Astrocyte of the spinal cord (primary cell): Measurements from ENCODE around the gene TJAP1.

Experiments used
- DNase-seq: peaks from one replicate; pipeline ENCODE4 v3.0.0; 2011; ENCODE audit warnings: low read depth, low spot score
- H3K4me3 ChIP-seq: 2 replicates; pipeline ENCODE4 v1.5.1; 2011; ENCODE audit warnings: low read depth, mild to moderate bottlenecking, low read length, moderate library complexity
- in situ Hi-C: cut with HindIII; loops from 2 replicates; pipeline ENCODE4 v1.10.0; 2017; ENCODE audit warnings: low sequenced_read_pairs
- TF ChIP-seq, protein P1 (sequence below): IDR thresholded peaks from 2 replicates; pipeline ENCODE4 v1.5.1; 2012; ENCODE audit warnings: low read depth, mild to moderate bottlenecking, low read length, inconsistent platforms

Gene TJAP1

DNA sequence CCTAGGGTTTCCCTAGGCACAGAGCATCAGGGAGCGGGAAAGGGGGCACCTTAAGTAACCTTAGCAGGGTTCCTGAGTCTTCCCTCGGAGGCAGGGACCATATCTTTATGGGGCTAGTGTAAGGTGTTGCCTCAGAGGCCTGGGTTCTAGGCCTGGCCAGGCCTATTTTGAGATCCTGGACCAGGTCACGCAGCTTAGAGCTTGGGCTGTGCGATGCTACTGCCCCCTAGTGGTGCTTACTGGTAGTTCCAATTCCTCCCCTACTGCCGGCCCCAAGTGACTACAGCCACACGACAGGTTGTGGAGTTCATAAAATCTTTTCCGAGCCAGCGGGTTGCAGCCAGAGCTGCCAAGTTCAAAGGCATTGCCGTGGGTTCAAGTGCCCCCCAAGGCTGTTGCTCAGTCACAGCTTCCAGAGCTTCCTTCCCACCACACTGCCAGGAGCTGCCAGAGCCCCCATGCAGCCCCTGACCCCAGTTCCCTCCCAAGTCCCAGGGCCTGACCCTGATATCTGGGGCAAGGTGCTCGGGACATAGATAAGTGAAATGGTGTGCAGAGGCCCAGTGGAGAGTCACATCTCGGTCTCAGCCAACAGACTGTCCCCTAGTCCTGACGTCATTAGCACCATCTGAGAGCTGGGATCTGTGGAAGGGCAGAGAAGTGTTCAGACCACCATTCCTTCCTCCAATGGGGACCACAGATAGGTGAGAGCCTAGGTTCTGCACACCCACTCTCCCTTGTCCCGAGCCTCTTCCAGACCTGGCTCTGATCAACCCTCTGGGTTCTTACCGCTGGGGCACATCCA is 29.5 kb downstream of the TJAP1 start:
- TF ChIP-seq, protein P1, sequence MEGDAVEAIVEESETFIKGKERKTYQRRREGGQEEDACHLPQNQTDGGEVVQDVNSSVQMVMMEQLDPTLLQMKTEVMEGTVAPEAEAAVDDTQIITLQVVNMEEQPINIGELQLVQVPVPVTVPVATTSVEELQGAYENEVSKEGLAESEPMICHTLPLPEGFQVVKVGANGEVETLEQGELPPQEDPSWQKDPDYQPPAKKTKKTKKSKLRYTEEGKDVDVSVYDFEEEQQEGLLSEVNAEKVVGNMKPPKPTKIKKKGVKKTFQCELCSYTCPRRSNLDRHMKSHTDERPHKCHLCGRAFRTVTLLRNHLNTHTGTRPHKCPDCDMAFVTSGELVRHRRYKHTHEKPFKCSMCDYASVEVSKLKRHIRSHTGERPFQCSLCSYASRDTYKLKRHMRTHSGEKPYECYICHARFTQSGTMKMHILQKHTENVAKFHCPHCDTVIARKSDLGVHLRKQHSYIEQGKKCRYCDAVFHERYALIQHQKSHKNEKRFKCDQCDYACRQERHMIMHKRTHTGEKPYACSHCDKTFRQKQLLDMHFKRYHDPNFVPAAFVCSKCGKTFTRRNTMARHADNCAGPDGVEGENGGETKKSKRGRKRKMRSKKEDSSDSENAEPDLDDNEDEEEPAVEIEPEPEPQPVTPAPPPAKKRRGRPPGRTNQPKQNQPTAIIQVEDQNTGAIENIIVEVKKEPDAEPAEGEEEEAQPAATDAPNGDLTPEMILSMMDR: peak; percentile 95
- no peak overlapping the region for H3K4me3 ChIP-seq
- in situ Hi-C loops: no loop called here
- peak; percentile 81 for DNase-seq

DNA sequence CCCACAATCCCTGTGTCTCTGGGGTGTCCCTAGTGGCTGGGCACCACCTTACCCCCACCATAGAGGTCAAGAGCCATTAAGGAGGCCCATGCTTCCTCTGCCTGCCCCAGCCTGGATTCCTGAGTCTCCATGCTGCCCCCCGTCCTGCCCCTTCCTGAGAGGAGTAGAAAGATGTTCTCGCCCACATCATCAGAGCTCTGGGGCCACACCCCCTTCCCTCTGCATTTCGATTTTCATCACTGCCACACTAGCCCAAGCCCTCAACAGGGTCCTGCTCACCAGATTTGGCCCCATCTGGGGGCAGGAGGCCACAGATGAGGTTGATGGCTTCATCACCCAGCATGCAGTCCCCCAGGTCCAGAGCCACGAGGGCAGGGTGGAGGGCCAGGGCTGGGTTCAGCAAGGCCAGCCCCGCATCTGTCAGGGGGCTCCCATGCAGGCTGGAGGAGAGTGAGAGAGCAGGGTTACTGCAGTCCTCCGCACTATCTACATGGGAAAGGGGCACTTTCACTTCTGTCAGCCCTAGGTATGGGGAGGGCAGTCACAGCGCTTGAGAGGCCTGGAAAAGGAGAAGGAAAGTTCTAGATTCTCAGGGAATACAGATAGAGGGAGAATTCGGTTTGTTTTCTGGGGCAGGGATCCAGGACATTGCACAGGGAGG is 31.2 kb downstream of the TJAP1 start:
- no peak overlapping the region for H3K4me3 ChIP-seq
- in situ Hi-C loops: no loop called here
- TF ChIP-seq, protein P1: no peak
- no peak for DNase-seq

DNA sequence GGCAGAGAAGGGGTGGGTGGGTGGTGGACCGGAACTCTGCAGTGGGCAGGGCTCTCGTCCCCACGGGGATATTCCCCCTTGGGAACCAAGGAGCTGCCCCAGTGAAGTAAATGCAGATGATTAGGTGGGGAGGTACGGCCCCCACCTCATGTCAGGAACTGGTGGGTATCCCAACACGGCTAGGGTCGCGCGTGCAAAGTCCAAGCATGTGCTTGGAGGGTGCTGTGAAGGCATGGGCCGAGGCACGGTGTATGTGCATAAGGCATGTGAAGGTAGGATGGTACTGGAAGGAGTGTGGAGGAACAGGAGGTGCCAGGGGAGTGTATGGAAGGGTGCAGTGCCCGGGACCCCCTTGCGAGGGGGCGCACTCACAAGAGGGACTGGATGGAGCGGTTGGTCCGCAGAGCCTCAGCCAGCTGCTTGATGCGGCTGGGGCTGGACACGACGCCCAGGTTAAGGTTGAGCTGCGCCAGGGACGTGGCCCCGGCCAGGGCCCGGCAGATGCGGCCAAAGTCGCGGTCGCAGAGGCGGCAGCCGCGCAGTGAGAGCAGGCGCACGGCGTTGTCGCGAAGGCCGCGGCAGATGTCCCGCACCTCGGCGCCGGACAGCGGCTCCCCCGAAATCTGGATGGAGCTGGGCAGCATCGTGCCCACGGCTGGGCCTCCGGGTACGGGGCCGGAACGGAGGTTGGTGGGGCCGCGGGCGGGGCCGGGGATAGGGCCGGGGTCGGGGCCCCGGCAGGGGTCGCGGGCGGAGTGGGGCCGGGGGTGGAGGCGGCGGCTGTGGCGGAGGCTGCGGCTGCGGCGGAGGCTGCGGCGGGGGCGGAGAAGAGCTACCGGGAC is 32.0 kb downstream of the TJAP1 start:
- peak overlapping the region; percentile 43 for H3K4me3 ChIP-seq
- no peak for DNase-seq
- in situ Hi-C loops: no loop called here
- TF ChIP-seq, protein P1: no peak

GRCh38 chr6:43509984-43510826 is 32.8 kb downstream of the TJAP1 start, which contains the start of gene LRRC73:
LRRC73 (minus strand) TSS chr6:43510346; CDS start chr6:43509785, 561 bp downstream.
- peak; percentile 72 for DNase-seq
- peak within 1 kb of the TSS; percentile 43 for H3K4me3 ChIP-seq
- TF ChIP-seq, protein P1: no peak
- in situ Hi-C loops: no loop called here

- peak overlapping the region; percentile 43 for H3K4me3 ChIP-seq
These were observed 33.4 kb downstream of the TJAP1 start for GRCh38 chr6:43510827-43511163.

More at GRCh38 chr6:43510827-43511163, 33.4 kb downstream of the TJAP1 start:
- TF ChIP-seq, protein P1: no peak
- DNase-seq: no peak
- in situ Hi-C loops: no loop called here
